ENCODE results near the gene LYZ.

Gene LYZ

DNA sequence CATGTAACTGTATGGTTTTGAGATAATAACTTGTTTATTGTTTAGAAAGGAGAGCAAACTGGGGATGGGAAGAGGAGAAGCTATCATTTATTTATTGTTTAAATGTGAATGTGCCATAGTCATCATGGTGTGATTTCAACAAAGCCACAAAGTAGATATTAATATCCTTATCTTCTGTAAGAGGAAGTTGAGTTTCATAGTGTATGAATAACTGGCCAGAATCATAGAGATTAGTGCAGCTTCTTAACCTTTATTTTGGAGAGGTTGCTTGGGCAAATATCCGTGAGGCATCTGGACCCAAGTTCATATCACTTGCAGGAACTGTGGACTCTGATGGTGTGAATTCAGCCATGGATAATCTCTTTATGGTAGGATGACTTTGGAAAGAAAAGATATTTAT lies 26.8 kb upstream of the LYZ start:
- no peak for DNase-seq (ENCODE audit: low spot score)
- TF ChIP-seq, protein P1, sequence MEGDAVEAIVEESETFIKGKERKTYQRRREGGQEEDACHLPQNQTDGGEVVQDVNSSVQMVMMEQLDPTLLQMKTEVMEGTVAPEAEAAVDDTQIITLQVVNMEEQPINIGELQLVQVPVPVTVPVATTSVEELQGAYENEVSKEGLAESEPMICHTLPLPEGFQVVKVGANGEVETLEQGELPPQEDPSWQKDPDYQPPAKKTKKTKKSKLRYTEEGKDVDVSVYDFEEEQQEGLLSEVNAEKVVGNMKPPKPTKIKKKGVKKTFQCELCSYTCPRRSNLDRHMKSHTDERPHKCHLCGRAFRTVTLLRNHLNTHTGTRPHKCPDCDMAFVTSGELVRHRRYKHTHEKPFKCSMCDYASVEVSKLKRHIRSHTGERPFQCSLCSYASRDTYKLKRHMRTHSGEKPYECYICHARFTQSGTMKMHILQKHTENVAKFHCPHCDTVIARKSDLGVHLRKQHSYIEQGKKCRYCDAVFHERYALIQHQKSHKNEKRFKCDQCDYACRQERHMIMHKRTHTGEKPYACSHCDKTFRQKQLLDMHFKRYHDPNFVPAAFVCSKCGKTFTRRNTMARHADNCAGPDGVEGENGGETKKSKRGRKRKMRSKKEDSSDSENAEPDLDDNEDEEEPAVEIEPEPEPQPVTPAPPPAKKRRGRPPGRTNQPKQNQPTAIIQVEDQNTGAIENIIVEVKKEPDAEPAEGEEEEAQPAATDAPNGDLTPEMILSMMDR (IDR thresholded peaks at IDR 0.05; ENCODE audit: extremely low read depth, missing control alignments), result no peak

DNA sequence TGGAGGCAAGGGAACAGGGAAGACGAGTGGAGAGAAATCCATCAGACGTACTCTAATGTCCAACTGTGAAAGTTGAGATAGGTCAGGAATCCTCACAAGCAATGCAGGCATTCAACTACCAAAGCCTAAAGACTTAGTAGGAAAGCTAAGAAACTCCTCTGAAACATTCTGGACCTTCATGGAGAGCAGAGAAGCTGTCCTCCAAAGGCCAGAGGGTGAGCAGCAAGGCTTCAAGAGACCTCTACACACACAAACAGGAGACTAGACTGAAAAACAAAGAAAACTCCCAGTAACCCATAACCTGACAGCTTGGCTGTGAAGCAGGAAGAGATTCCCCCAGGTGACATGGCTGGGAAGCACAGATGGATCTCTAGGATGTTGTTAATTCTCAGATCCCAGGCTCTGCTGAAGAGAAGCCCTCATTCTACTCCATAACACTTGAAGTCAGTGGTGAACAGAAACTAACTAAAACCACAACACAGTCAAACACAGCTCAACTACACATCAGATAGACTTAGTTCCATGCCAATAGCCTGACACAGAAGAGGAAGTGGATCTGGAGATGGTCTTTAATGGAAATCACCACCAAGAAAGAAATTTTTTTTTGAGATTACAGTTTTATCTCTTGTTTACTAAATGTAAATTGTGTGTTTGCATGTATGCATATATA lies 23.2 kb upstream of the LYZ start:
- TF ChIP-seq, protein P1 (IDR thresholded peaks at IDR 0.05; ENCODE audit: extremely low read depth, missing control alignments), result no peak
- peak; percentile 25 for DNase-seq (ENCODE audit: low spot score)

DNA sequence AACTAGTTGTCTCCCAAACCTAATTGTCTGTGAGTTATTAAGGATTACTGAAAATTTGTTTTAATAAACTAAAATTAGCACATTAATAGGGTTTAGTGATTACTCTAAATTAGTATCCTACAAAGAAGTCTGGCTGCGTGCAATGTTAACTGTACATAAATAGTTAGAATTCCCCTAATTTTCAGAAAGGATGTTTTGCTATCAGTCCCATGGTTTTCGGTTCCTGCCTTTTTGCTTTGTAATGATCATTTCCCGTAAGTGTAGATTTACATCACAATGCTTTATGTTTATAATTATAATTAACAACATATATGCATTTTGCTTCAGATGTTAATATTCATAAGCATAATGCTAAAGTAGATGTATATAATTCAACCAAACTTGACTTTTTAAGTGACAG lies 19.8 kb upstream of the LYZ start:
- TF ChIP-seq, protein P1 (IDR thresholded peaks at IDR 0.05; ENCODE audit: extremely low read depth, missing control alignments), result no peak
- no peak for DNase-seq (ENCODE audit: low spot score)

DNA sequence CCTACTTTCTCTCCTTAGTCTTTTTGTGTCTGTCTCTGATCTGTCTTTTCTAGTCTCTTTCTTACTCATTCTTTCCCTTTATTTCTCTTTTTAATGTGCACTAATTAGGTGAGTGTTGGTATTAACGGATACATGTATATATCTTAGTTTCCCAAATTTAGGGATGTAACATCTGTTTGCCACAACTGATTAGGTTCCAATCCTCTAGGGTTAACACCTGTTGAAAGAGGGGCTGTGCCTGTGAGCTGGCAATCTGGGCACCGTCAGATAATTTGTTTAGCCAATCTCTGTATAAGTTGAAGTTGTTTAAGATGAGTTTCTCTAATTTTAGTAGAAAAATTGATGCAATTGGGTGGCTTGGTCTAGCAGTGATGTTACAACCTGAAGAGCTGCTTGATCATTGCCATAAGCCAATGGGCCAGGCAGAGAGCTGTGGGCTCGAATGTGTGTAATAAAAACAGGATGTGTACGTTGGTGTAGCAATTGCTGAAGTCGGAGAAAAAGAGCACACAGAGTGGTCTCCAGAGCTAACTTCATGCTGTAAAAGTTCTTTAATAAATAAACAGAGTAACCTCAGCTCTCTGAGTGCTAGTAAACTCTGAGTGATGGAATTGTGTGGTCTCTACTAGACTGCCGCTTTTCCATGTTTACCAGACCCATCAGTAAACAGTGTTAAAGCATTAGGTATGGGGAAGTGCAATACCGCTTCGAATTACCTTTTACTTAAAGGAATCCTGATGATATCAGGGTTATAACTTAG lies 18.3 kb upstream of the LYZ start:
- TF ChIP-seq, protein P1 (IDR thresholded peaks at IDR 0.05; ENCODE audit: extremely low read depth, missing control alignments), result no peak
- no peak for DNase-seq (ENCODE audit: low spot score)

DNA sequence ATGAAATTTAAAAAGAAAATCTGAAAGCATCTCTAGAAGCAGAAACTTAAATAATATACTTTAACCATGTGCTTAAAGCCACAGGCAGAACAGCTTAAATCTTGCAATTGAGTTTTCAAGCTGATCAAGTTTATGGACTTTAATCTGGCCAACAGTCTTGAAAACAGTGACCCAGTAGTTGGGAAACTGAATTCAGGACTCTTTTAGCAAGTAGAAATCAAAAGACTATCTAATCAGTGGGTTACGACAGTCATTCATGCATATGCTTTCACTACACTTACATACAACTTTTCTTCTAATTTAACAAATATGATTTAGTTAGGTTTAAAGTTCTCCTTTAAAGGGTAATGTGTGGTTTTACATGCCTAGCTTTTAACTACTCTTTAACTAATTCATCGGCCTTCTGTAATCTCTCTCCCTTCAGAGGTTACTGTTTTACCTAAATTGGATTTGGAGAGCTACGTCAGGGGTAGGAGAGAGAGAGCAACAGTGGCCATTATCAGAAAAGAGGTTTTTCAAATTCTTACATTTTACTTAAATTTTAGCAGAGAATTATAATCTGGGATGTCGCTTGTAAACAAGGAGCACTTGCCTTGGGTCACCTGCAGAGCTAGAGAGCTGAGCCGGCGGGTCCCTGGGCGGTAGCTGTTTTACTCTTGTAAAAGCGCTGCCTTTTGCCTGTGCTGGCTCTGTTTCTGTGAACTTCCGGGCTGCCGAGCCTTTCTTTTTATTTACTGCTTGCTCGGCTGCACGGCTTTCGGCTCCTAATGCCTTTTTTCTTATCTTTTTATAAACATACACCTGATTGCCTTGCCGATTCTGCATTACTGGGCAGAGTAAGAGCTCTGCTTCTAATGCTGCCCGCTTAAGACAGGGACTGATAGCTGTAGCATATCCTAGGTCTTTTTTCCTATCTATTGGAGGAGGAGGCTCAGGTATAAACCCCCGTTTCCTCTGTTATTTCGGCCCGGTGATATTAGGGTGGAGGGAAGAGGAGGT lies 17.4 kb upstream of the LYZ start:
- TF ChIP-seq, protein P1 (IDR thresholded peaks at IDR 0.05; ENCODE audit: extremely low read depth, missing control alignments), result no peak
- peak; percentile 32 for DNase-seq (ENCODE audit: low spot score)

DNA sequence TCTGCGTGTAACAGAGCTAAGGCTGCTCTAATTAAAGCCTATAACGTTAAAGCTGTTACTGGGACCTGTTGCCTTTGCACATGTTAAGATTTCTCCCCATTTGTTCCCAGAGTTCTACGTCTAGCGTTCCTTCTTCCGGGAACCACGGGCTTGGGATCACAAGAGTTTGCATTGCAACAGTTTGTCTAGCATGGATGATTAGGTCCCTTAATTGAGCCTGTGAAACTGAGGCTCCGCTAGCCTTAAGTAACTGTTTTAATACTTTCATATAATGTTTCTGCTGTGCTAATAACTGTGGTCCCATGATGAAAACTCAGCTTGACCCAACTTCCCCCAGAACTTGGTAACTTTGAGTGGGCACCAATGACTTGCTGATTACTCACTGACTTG lies 16.7 kb upstream of the LYZ start:
- DNase-seq (ENCODE audit: low spot score), result no peak
- TF ChIP-seq, protein P1 (IDR thresholded peaks at IDR 0.05; ENCODE audit: extremely low read depth, missing control alignments), result no peak

Data from GM20000 (cell line).